ENCODE results near the gene COX11.

The COX11 gene

GRCh38 chr17:54967621-54968261 is 713 bp downstream of the COX11 start:
- DNase-seq (ENCODE audit: low read depth) = peak; percentile 56

- no peak for DNase-seq (ENCODE audit: low read depth)
These were observed 11.7 kb downstream of the COX11 start for GRCh38 chr17:54956791-54957190.

DNA sequence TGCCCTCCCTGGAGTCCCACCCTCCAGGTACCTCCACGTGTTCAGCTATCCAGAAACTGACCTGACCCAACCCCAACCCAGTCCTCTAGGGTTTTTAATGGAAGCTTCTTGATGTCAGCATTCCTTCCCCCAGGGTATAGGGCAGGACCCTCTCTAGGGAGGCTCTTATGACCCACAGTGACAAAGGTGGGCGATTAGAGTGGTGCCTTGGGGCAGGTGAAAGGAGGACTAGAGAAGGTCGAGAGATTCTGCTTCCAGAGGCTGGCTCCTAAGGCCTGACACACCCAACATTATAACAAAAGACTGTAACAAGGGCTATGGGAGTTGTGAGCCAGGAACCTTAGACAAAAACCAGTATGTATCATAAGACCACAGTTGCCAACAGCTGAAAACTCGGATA is 17.2 kb downstream of the COX11 start:
- DNase-seq (ENCODE audit: low read depth) = no peak

DNA sequence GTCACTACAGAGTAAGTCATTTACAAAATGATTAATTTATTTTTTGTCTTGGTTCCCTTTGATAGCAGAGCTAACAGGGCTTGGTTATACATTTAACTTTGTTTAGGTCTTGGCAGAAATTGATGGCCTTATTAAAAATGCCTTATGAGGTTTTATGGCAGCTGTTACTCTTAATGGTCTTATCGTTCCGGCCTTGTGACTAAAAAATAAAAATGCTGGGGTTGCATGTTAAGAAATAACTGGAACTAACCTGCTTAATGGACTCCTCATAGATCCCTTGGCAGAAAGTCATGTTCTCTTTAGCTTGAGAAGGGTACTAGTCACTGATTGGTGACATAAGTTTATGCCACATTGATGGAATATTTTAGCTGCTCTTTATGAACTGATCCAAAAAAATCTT is 18.3 kb downstream of the COX11 start:
- no peak for DNase-seq (ENCODE audit: low read depth)

GRCh38 chr17:54948380-54948779 is 20.1 kb downstream of the COX11 start:
- DNase-seq (ENCODE audit: low read depth) = peak; percentile 76

- no peak for DNase-seq (ENCODE audit: low read depth)
These were observed 21.1 kb downstream of the COX11 start for GRCh38 chr17:54947396-54947795.

DNA sequence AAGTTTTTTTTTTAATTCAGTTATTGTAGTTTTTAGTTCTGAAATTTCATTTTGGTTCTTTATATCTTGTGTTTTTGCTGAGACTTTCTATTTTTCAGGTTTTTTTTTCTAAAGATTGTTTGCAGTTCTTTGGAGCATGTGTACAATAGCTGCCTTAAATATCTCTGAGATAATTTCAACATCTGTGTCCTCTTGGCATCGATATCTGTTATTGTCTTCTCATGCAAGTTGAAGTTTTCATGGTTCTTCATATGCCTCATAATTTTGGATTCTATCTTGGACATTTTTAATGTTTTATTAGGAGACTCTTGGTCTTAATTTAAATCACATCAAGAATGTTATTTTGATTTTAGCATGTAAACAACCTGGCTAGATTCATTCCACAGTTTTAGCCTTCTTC is 22.8 kb downstream of the COX11 start:
- DNase-seq (ENCODE audit: low read depth) = no peak

DNA sequence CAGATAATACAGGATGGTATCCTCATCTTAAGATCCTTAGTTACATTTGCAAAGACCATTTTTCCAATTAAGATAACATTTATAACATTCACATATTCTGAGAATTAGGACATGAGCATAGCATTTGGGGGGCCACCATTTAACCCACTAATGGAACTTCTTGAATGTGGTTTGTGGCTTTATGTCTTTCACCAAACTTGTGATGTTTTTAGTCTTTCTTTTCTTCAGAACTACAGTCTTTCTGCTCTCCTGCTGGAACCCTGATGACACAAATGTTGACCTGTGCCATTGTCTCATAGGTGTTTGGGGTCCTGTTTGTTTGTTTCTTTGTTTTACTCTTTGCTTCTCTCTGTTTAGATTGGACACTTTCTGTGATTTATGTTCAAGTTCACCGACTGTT is 23.2 kb downstream of the COX11 start:
- no peak for DNase-seq (ENCODE audit: low read depth)

DNA sequence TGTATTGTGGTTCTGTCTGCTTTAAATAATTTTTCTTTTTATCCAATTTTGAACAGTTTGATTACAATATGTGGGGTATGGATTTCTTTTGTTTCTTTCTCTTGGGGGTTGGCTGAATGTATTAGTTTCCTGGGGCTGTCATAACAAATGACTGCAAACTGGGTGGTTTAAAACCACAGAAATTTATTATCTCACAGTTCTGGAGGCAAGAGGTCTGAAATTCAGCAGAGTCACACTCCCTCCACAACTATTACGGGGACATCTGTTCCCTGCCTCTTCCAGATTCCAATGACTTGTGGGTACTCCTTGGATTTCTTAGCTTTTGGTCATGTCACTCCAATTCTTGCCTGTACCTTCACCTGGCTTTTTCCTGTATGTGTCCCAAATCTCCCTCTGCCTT is 23.7 kb downstream of the COX11 start:
- DNase-seq (ENCODE audit: low read depth) = no peak

DNA sequence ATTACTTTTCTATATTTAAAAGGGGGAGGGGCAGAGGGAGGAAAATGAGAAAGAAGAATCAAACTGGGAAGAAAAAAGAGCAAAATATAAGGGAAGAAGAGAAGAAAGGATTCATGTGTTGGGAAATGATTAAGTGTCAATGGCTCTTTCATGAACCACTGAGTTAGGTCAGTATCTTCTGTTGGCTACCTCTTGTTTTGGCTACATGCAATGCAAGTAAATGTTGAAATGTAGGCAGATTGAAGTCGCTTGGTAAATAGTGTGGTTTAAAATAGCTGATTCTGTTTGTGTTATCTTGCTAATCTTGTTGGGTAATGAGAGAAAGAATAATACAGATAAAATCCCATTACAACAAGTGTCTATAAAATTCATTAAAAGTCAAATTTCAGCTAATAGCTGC is 27.2 kb downstream of the COX11 start:
- DNase-seq (ENCODE audit: low read depth) = peak; percentile 49

- no peak for DNase-seq (ENCODE audit: low read depth)
These were observed 31.0 kb downstream of the COX11 start for GRCh38 chr17:54937426-54937825.

- no peak for DNase-seq (ENCODE audit: low read depth)
These were observed 31.4 kb downstream of the COX11 start for GRCh38 chr17:54937018-54937417.

DNA sequence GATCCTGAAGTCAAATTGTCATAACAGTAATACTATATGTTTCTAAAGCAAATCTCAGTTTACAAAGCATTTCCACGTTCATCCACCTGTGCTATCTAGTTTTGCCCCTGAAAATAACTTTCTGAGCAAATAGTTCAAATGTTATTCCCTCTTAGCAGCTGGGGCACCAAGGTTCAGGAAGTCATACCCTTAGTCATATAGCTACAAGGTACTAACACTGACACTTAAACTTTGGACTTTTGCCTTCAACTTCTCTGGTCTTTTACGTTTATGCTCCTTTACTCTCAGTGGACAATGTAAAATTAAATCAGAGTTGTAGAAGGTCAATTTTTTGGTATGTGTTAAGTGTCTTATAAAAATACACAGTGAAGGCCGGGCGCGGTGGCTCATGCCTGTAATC is 33.0 kb downstream of the COX11 start:
- no peak for DNase-seq (ENCODE audit: low read depth)

GRCh38 chr17:54933921-54934320 is 34.5 kb downstream of the COX11 start:
- no peak for DNase-seq (ENCODE audit: low read depth)

DNA sequence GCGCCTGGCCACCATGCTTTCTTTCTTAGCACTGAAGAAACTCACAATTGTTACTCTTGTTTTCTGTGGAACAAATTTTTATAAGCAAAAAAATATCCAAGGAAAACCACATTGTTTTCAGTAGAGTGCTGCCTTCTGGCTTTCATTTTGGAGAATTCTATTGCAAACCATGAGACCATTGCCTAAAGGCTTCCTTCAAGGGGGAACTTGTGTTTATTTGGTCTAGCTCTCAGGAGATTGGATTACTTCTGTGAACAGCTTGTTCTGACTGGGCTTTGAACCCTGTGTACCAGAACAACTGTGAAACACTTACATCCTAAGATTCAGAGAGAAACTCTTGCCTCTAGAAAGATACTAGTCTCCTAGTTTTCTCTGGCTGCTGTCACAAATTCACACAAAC is 35.7 kb downstream of the COX11 start:
- no peak for DNase-seq (ENCODE audit: low read depth)

- DNase-seq (ENCODE audit: low read depth) = no peak
These were observed 40.9 kb downstream of the COX11 start for GRCh38 chr17:54927525-54927924.

DNA sequence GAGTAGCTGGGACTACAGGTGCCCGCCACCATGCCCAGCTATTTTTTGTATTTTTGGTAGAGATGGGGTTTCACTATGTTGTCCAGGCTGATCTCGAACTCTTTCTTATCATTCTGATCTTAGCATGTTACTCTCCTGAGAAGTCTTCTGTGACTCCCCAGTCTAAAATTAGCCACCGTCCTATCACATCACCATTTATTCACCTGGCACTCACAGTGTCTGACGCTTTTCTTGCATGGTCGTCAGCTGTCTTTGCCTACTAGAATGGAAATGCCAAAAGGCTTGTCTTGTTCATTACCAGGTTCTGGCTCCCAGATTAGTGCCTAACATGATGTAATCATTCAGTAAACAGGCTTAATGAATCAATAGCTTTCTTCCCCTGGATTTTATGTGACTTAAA is 44.0 kb downstream of the COX11 start:
- DNase-seq (ENCODE audit: low read depth) = no peak

DNA sequence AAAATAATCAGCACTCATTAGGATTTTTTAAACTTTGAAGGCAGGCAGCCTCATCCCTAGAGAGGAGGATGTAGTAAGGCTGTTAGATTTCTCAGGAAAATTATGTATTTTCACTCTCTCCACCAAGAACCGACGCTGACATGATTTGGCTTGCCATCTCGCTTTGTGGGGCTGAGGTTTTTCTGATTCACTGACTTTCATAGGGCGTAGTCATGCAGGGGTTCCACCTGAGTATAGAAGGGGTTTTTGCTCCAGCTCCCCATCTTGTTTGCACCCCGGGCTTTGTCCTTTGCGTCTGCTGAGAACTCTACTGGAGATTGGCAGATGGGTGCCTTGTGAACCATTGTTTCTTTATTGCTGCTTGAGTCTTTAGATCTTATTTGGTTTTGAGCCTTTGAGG is 47.6 kb downstream of the COX11 start:
- DNase-seq (ENCODE audit: low read depth) = no peak

DNA sequence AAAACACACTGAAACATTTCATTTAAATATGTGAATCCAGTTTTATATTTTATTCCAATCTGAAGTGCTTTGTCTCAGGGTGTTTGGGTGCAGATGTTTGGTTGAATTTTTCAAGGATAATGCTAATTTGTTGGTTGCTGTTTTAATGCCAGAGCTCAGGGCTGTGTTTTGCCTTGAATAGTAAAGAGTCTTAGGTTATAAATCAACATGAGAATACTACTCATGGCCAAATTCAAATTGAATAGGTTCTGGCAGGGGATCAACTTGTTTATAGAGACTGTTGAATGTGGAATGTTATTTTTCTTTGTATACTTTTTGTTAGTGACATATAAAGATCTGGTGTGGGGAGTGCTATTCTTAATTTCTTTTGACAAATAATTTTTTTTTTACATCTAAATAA is 49.0 kb downstream of the COX11 start:
- no peak for DNase-seq (ENCODE audit: low read depth)

DNA sequence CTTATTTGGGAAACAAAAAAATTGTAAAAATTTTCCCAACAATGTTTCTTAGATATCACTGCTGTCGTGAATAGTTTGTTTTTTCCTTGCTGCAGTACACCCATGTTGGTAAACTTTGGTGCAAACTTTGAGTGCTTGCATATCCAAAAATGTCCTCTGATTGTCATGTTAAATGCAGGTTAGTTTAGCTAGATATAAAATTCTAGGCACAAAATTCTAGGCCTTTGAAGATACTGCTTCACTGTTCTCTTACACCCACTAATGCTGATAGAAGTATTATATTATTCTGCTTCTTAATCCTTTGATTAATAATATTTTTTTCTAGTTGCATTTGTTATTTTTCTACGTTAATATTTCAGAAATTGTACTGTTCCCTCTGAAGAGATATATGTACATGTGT is 51.7 kb downstream of the COX11 start:
- no peak for DNase-seq (ENCODE audit: low read depth)

All from amniotic epithelial cell (primary cell).